OCI-LY3 (cell line): ENCODE data around the gene AKAP8L.

ENCODE experiments used
- H2AFZ ChIP-seq: fragments of 200-600, 300-600 bp; shearing (Covaris generic); 2 replicates; pipeline ENCODE4 v1.6.0; 2014; ENCODE audit warnings: antibody characterized with exemption, low read depth, low read length
- H3K27ac ChIP-seq: fragments of 200-600, 300-600 bp; sonication (generic); 2 replicates; pipeline ENCODE4 v1.5.1; 2014; ENCODE audit warnings: mild to moderate bottlenecking, low read length, moderate library complexity, mixed read lengths
- H3K27me3 ChIP-seq: fragments of 200-600, 300-600 bp; sonication (generic); 2 replicates; pipeline ENCODE4 v1.6.1; 2014; ENCODE audit warnings: low read depth, low read length, mixed read lengths
- H3K36me3 ChIP-seq: fragments of 200-600, 300-600 bp; sonication (generic); replicated peaks from 2 replicates; pipeline ENCODE3; 2014; ENCODE audit warnings: low read depth, low read length, mixed read lengths
- H3K4me1 ChIP-seq: fragments of 300-600, 200-600 bp; sonication (generic); 2 replicates; pipeline ENCODE4 v1.6.1; 2014; ENCODE audit warnings: low read length, mixed read lengths
- H3K4me2 ChIP-seq: fragments of 200-600, 300-600 bp; sonication (generic); 2 replicates; pipeline ENCODE4 v1.6.1; 2014; ENCODE audit warnings: low read length, mixed read lengths
- H3K4me3 ChIP-seq: fragments of 300-600, 200-600 bp; sonication (generic); 2 replicates; pipeline ENCODE4 v1.5.1; 2014; ENCODE audit warnings: antibody characterized with exemption, mild to moderate bottlenecking, low read length, moderate library complexity
- H3K79me2 ChIP-seq: fragments of 300-600, 200-600 bp; shearing (Covaris generic); 2 replicates; pipeline ENCODE4 v1.6.1; 2014; ENCODE audit warnings: mild to moderate bottlenecking, low read length, mixed read lengths
- H3K9ac ChIP-seq: fragments of 300-600, 200-600 bp; shearing (Covaris generic); 2 replicates; pipeline ENCODE4 v1.6.0; 2014; ENCODE audit warnings: mild to moderate bottlenecking, low read length, moderate library complexity
- H3K9me3 ChIP-seq: fragments of 200-600, 300-600 bp; shearing (Covaris generic); 2 replicates; pipeline ENCODE4 v1.6.1; 2014; ENCODE audit warnings: low read length, mixed read lengths; ENCODE audit not compliant: insufficient read depth
- H4K20me1 ChIP-seq: fragments of 200-600, 300-600 bp; sonication (generic); 2 replicates; pipeline ENCODE4 v1.6.1; 2016; ENCODE audit warnings: low read length, mixed read lengths; ENCODE audit not compliant: insufficient read depth
- EZH2phosphoT487 ChIP-seq: fragments of 200-600 bp; shearing (Covaris generic); IDR thresholded peaks from 2 replicates; pipeline ENCODE4 v1.6.1; 2018; ENCODE audit warnings: antibody characterized with exemption, mixed run types, low read depth
- TF ChIP-seq, protein P1 (sequence below): fragments of 200-600, 300-600 bp; sonication (generic); IDR thresholded peaks from 2 replicates; pipeline ENCODE4 v1.5.1; 2014; ENCODE audit warnings: antibody characterized with exemption, low read length, low read depth

Gene AKAP8L

DNA sequence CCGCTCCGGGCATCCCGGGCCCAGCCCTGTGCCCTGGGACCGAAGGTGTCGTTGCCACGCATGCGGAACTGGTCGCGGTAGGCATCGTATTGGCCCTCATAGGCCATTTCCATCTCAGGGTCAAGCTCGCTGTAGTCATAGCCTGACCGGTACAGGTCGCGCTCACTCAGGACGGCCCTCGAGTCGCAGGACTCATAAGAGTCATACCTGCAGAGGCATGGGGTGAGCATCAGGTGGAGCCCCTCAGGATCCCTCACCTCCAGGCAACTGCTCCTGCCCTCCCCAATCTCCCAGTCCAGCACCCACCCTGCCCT is 17.4 kb downstream of the AKAP8L start:
- TF ChIP-seq, protein P1, sequence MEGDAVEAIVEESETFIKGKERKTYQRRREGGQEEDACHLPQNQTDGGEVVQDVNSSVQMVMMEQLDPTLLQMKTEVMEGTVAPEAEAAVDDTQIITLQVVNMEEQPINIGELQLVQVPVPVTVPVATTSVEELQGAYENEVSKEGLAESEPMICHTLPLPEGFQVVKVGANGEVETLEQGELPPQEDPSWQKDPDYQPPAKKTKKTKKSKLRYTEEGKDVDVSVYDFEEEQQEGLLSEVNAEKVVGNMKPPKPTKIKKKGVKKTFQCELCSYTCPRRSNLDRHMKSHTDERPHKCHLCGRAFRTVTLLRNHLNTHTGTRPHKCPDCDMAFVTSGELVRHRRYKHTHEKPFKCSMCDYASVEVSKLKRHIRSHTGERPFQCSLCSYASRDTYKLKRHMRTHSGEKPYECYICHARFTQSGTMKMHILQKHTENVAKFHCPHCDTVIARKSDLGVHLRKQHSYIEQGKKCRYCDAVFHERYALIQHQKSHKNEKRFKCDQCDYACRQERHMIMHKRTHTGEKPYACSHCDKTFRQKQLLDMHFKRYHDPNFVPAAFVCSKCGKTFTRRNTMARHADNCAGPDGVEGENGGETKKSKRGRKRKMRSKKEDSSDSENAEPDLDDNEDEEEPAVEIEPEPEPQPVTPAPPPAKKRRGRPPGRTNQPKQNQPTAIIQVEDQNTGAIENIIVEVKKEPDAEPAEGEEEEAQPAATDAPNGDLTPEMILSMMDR: no peak
- TF ChIP-seq EZH2phosphoT487: no peak
- H2AFZ ChIP-seq: no peak overlapping the region
- H3K9me3 ChIP-seq: no peaks in the 10 kb centered on the region
- H4K20me1 ChIP-seq: peaks cover 44% of the 10 kb centered on the region
- H3K27ac ChIP-seq: no peak overlapping the region
- no peaks in the 10 kb centered on the region for H3K27me3 ChIP-seq
- peaks cover 69% of the 10 kb centered on the region for H3K79me2 ChIP-seq
- H3K4me1 ChIP-seq: peaks cover 2% of the 10 kb centered on the region; the same call in 1 of the 2 replicates
- H3K36me3 ChIP-seq: peaks cover 57% of the 10 kb centered on the region
- no peak overlapping the region for H3K9ac ChIP-seq
- no peak overlapping the region for H3K4me3 ChIP-seq
- H3K4me2 ChIP-seq: no peak overlapping the region

DNA sequence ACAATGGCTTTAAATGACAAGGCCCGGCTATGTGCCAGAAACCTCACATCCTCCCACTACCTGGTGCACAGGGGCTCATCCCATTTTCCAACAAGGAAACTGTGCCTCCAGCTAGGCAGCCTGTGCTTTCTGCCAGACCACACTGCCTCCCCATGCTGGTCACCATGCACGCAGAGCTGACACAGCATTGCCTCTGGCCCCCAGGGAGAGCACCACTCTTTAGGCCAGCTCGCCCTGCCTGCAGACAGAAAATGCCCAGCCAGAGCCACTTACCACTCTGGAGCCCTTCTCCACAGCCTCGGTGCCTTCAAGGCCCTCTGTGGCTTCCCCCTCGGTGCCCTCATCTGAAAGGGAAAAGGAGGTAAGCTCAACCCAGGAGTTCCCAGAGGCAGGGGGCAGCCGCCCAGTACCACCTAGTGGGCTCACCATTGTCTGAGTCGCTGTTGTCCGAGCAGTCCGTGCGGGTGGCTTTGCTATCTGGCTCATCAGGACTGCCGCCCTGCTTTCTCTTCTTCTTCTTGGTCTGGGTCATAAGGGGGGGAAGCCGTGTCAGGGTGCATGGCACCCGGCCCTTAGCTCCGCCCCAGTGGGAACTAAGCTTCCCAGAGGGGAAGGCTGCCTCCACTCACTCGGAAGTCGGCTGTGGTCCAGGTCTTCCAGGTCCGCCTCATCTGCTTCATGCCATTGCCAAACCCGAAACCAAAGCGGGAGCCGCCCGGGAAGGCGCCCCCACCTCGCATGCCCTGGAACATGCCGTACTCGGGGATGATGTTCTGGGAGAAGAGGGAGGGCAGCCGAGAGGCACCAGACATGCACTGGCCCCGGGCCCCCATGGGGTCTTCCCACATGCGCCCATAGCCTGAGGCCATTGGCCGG is 18.0 kb downstream of the AKAP8L start:
- Histone ChIP-seq H2AFZ (no peak overlapping the region), H3K27me3 (no peaks in the 10 kb centered on the region), H3K9ac (no peak overlapping the region), H3K4me1 (peaks cover 2% of the 10 kb centered on the region; the same call in 1 of the 2 replicates), H3K9me3 (no peaks in the 10 kb centered on the region), H3K79me2 (peaks cover 63% of the 10 kb centered on the region), H4K20me1 (peaks cover 40% of the 10 kb centered on the region), H3K4me3 (no peak overlapping the region), H3K36me3 (peaks cover 59% of the 10 kb centered on the region), H3K4me2 (no peak overlapping the region), H3K27ac (no peak overlapping the region)
- TF ChIP-seq EZH2phosphoT487: no peak
- TF ChIP-seq, protein P1: no peak

DNA sequence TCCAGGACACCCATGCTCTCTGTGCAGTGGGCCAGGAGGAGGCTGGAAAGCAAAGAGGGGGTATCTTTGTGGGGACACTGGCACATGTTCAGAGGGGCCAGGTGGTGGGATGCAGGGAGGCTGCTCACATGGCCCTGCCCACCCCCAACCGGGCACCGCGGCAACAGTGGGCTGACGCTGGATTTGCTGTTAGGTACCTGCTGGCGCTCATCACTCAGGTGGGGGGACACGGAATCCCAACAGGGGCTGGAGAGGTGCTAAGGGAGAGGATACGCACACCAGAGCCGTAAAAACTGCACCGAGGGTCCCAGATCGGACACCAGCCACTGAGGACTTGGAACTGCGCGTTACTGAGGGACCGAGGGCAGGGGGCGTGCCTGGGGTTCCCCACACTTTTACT is 19.2 kb downstream of the AKAP8L start:
- Histone ChIP-seq H3K79me2 (peaks cover 51% of the 10 kb centered on the region), H4K20me1 (peaks cover 35% of the 10 kb centered on the region), H3K27ac (no peak overlapping the region), H2AFZ (no peak overlapping the region), H3K9ac (no peak overlapping the region), H3K9me3 (no peaks in the 10 kb centered on the region), H3K4me3 (no peak overlapping the region), H3K36me3 (peaks cover 61% of the 10 kb centered on the region), H3K4me1 (peaks cover 2% of the 10 kb centered on the region; the same call in 1 of the 2 replicates), H3K27me3 (no peaks in the 10 kb centered on the region), H3K4me2 (no peak overlapping the region)
- no peak for TF ChIP-seq EZH2phosphoT487
- TF ChIP-seq, protein P1: no peak

GRCh38 chr19:15399234-15399515 is 19.6 kb downstream of the AKAP8L start:
- H3K36me3 ChIP-seq: peaks cover 64% of the 10 kb centered on the region
- TF ChIP-seq, protein P1: no peak
- TF ChIP-seq EZH2phosphoT487: no peak
- peaks cover 47% of the 10 kb centered on the region for H3K79me2 ChIP-seq
- no peak overlapping the region for H2AFZ ChIP-seq
- H3K4me1 ChIP-seq: no peaks in the 10 kb centered on the region
- H3K9me3 ChIP-seq: no peaks in the 10 kb centered on the region
- no peak overlapping the region for H3K9ac ChIP-seq
- no peak overlapping the region for H3K4me2 ChIP-seq
- no peak overlapping the region for H3K4me3 ChIP-seq
- peaks cover 30% of the 10 kb centered on the region for H4K20me1 ChIP-seq
- H3K27me3 ChIP-seq: no peaks in the 10 kb centered on the region
- no peak overlapping the region for H3K27ac ChIP-seq
